ENCODE measurements around the gene PURB.
"Not testable (repeated sequence)": the region's sequence is repeated elsewhere in the genome, so short reads cannot be mapped to it uniquely, and the experiment has no call there.

The PURB gene

DNA sequence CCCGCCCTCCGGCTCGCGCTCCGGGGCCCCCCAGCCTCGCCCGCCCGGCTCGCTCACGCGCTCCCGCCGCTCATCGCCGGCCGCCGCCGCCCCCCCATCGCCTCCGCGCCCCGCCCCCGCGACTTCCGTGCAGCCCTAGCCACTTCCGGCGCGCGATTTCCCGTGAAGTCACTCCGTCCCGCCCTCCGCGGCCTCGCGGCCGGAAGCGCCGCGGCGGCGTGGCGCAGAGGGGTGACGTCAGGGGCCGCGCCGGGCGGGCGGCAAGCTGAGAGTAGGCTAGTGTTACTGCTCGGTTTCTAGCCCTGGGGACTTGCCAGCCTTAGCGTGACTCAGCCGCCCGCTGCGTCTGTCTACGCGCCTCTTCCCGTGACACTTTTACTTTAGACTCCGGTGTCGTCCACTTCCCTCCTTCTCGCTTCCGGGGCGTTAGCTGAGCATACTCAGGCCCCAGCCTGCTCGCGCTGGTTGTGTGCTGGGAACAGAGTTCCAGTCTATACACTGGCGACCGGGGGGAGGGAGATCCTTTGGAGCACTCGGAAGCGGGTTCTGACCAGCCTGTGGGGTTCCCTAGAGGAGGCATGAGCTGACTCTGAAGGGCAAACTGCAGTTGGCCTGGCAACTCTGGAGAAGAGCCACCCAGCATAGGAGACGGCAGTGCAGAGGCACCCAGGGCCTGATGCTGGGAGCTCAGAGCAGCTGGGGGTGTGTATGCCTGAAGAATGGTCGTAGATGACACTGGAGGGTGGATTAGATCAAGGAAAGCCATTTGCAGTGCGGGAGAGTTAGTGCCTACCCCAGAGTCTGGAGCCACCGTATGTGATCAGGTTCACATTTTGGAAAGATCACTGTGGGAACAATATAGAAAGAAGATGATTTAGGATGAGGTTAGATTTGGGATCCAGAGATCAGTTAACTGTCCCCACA is at the start of gene PURB:
Gene PURB (minus strand): TSS at position 137 of the 924 bp plus-strand sequence. CDS start 182 bp downstream, outside the sequence.
- DNase-seq: peak; percentile 100

DNA sequence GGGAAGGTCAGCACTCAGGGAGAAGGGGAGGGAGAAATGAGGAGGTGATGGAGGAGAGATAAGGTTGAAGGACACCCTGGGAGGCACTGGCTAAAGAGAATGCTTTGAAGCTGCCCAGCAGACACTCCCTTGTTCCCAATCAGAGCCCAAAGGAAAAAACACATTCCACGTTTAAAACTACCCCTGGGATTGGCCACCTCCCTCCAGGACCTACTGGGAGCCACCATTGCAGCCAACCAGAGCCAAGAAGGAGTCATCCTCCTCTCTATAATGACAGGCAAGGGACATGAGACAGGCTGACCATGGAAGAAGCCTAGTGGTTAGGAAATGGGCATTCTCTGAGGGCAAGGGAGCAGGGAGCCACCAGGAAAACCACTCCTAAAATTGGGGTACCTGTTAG is 49.7 kb upstream of the PURB start:
- no peak for DNase-seq

DNA sequence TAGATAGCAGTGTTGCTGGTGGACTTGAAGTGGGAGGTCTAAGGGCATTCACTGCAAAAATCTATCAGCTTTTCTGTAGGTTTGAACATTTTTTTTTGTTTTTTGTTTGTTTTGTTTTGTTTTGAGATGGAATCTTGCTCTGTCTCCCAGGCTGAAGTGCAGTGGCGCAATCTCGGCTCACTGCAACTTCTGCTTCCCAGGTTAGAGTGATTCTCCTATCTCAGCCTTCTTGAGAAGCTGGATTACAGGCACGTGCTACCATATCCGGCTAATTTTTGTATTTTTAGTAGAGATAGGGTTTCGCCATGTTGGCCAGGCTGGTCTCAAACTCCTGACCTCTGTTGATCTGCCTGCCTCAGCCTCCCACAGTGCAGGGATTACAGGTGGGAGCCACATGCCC is 49.2 kb upstream of the PURB start:
- not testable (repeated sequence) for DNase-seq

DNA sequence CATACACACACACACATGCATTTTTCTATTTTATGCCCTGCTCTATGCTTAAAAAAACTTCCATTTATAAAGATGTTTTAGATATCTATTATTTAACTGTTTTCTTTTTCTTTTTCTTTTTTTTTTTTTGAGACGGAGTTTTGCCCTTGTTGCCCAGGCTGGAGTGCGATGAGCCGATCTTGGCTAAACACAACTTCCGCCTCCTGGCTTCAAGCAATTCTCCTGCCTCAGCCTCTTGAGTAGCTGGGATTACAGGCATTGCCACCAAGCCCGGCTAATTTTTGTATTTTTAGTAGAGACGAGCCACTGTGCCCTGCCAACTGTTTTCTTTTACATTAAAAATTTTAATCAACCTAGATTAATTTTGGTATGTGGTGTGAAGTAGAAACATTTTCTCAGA is 45.6 kb upstream of the PURB start:
- no peak for DNase-seq

DNA sequence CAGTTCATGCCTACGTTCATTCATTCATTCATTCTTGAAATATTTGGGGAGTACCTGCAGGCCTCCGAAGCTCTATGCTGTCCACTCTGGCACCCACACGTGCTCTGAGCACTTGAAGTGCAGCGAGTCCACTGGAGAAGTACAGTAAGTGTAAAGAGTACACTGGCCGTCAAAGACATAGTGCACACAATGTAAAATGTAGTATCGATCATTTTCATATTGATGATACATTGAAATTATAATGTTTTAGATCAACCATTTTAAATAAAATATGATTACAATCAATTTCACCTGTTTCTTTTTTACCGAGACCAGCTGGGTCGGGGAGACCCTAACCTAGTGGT is 37.0 kb upstream of the PURB start:
- DNase-seq: no peak

DNA sequence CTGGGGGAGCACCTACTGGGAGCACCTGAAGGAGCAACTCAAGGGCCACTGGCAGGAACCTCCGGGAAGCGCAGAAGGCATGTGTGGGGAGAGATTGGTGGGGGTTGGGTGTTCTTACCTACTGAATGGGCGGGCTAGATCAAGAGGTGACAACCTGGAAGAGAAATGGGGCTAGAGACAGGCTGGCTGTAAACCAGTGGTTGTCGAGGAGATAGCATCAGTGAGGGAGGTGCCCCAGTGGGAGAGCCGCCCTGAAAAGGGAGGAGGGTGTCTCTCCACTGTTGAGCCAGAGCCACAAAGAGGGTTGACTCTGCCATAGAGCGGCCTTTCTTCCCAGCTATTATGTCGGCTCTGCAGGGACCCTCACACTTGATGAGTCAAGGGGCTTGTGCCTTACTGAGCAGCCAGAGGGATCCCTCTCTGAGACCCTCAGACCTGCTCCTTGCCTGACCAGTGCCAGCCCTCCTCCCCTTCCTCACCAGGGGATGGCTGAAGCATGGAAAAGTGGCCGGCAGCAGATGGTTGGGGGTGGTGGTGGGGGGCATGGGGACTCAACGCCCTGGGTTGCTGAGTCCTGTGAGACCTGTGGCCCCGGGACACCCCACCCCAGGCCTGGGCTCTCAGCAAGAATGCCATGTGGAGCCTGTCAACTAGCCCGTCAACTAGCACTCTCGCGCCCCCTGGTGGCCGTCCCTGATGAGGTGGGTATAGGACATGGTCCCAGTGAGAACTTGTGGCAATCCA is 36.4 kb upstream of the PURB start:
- peak; percentile 84 for DNase-seq

DNA sequence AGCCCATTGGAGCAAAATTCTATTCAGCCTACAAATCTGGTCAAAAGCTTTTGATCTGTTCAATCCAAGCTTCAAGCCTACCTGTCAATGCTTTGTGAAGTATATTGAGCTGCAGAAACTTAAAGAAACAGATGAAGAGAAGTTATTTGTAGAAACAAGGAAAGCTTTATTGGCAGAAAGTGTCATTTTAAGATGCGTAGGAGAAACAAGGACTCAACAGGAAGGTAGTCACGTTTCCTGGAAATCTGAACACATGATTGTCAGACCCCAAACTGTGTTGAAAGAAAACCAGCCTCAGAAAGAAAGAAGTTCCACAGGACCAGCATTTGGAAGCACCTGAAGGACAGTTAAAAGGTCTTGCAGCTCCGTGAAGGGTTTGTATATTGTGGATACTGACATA is 34.8 kb upstream of the PURB start:
- peak; percentile 25 for DNase-seq

DNA sequence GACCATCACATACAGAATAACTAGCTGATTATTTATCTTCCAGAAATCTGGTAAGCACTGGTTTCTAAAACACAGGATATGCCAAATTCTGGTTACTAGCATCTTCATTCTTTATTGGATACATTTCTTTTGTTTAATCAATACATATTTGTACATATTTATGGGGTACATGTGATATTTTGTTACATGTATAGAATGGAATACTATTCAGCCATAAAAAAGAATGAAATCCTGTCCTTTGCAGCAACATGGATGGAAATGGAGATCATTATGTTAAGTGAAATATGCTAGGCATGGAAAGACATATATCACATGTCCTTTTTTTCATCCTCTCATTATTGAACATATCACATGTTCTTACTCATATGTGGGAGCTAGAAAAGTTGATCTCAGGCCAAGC is 32.7 kb upstream of the PURB start:
- no peak for DNase-seq

DNA sequence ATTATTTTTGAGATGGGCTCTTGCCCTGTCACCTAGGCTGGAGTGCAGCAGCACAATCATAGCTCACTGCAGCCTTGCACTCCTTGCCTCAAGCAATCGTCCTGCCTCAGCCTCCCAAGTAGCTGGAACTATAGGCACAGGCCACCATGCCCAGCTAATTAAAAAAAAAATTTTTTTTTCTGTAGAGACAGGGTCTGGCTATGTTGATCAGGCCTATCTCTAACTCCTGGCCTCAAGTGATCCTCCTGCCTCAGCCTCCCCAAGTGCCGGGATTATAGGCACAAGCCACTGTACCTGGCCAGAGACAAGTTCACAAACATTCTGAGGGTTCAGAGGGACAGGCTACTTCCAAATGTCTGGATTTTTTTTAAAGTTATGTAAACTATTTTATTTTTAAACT is 32.1 kb upstream of the PURB start:
- no peak for DNase-seq

DNA sequence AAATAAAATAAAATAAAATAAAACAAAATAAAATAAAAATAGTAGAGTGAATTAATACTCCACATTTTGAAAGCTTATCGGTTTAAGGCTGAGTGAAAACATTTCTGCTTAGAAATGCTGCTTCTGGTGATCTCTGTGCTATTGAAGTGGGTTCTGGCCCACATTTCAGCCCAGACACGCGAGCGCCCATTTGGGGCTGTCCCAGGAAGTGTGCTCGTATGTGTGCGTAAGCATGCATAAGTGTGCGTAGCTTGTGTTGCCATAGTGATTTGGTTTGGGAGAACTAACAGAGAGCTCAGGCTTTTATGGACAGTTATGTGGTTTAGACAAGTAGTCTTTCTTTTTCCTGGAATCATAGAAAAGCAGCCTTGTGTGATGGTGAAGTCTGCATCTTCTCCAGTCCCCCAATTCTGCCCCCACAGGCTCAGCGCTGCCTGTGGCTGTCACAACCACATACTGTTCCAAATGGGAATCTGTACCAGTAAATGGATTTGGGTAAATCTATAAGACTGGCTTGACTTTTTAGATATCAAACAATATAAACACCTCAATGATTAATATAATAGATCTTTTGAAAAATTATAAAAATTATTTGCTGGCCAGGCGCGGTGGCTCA is 29.8 kb upstream of the PURB start:
- DNase-seq: peak; percentile 73

DNA sequence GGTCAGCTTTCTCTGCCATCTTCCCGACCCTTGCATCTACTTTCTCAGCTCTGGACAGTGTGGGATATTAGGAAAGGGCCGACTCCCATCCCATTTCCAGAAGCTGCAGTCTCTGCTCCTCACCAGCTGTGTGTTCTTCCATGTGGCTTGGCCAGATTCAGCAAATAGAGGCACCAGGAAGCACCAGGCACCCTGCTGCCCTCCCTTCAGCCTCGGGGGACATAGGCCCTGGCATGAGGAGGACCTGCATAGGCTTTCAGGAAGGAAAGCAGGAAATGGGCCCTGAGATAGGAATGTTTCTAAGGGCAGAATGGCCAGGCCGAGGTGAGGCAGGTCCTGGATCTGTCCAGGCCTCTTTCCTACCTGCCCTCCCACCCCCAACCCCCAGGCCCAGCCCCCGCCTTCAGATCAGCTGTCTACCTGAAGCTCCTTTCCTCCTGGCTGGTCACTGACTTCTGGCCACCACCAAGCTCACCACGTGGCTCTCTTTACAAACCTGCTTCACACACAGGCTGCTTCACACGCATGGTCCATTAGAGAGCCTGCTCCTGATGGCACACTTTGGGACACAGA is 27.5 kb upstream of the PURB start:
- DNase-seq: no peak

DNA sequence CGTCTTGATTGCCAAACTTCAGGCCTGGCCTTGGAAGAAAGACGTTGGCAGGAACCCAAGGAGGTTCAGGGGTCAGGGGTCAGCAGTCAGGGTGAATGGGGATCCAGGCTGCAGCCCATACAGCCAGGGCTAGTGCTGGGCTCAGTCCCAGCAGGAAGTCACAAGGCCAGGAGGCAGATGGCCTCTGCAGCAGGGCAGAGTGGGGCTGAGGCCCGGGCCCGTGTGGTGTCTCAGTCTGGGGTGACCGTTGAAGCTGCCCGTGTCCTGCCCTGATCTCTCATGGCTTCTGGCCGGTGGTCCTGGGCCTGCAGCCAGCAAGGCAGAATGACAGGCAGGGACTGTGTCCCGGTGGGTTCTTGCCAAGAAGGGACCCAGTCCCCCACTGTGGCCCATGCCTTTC is 26.6 kb upstream of the PURB start:
- DNase-seq: no peak

DNA sequence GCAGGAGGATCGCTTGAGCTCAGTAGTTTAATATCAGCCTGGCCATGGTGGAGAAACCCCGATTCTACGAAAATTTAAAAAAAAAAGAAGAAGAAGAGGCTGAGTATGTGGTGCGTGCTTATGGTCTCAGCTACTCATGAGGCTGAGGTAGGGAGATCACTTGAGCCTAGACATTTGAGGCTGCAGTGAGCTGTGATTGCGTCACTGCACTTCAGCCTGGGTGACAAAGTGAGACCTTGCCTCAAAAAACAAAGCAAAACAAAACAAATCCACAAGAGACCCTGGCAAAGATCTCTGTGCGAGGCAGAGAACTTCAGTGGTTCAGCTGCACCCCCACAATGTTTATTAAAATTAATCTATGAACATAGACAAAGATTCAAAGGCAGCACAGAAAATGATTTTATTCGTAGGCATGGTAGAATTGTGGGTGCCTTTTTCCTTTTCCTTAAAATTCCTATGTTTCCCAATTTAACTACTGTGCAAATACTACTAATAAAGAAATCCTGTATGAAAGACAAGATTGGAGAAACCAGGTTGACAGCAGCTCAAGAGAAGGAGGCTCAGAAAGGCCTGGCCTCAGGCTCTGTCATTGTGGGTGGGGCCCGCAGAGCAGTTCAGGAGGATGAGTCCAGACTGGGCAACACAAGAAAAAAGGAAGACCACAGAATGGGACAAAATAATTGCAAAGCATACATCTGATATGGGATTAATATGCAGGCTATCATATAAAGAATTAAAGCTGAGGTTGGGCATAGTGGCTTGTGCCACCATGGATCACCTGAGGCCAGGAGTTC is 24.5 kb upstream of the PURB start:
- DNase-seq: no peak

DNA sequence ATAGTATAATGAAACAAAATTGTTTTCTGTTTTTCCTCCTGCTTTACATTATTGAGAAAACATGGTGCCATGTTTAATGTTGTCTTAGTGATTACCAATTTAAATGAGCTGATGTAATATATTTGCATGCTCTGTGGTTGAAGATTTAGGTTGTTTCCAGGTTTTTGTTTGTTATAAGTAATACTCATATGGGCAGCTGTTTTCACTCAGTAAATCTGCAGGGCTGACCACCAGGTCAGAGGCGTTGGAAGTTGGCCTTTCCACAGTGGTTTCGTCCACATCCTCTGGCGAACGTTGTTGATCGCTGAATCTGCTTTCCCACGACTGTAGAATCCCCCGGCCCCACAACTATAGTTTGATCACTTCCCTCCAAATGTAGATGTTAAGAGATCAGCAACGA is 21.6 kb upstream of the PURB start:
- DNase-seq: no peak

DNA sequence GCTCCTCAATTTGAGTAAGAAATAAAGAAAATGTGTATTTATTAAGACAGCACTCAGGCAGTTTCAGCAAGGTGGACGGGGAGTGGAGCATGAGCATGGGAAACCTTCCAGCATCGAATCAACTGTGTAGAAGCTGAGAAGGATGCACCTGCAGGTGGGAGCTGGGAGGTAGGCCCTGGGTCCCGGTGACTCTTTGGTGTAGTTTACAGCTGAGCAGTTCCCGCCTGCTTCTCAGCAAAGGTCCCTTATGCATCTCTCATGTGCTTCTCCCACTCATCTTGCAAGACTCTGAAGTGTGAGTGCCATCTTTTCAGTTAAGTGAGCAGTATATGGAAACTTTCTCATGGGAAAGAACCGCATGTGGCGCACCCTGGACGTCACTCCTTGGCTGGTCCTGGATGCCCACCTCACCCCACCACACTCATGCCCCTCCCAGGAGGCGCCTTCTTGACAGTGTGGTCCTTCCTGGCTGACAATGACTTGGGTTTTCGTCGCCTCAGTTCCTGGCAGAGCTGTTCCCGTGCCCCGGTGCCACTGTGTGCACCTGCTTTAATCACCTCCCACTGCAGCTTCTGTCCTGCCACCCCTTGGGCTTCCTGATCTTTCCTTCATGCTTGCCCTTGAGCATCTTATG is 19.8 kb upstream of the PURB start:
- DNase-seq: no peak

DNA sequence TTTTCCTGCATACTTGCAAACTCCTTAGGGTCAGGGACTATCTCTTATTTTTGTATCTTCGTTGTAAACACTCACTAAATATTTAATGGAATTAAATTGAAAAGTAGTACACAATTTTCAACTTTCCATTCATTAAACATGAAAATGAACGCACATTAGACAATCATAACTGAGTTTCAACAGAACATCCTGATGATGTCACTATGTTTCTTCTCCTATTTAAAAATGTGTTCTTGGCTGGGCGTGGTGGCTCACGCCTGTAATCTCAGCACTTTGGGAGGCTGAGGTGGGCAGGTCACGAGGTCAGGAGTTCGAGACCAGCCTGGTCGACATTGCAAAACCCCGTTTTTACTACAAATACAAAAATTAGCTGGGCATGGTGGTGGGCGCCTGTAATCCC is 14.1 kb upstream of the PURB start:
- peak; percentile 58 for DNase-seq

DNA sequence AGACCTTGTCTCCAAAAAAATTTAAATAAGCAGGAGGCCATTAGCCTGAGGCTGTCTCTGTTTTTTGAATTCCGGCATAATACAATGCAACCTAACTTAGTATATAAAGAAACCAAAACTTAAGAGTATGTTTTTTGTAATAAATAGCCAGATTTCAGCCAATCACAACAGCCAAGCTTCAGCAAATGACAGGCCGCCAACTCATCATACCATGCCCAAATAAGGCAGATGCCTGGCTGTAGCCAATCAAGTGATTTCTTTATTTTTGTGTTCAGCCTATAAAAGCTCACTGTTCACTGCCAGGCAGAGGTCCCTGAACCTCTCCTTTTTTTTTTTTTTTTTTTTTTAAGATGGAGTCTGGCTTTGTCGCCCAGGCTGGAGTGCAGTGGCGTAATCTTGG is 12.7 kb upstream of the PURB start:
- peak; percentile 61 for DNase-seq

DNA sequence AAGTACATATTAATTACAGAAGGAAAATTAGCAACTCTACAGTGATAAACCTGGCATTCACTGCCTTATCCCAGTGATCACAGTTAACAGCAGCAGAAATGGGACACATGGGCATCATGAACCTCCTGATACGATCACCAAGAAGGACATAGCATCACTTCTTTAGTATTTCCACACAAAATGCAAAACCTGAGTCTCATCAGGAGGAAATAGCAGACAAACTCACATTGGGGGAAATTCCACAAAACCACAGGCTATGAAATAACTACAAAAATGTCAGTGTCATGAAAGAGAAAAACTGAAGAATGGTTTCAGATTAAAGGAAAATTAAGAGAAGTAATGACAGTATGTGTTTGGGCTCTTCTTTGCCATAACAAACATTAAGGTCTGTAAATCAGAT is 12.0 kb upstream of the PURB start:
- DNase-seq: peak; percentile 94

DNA sequence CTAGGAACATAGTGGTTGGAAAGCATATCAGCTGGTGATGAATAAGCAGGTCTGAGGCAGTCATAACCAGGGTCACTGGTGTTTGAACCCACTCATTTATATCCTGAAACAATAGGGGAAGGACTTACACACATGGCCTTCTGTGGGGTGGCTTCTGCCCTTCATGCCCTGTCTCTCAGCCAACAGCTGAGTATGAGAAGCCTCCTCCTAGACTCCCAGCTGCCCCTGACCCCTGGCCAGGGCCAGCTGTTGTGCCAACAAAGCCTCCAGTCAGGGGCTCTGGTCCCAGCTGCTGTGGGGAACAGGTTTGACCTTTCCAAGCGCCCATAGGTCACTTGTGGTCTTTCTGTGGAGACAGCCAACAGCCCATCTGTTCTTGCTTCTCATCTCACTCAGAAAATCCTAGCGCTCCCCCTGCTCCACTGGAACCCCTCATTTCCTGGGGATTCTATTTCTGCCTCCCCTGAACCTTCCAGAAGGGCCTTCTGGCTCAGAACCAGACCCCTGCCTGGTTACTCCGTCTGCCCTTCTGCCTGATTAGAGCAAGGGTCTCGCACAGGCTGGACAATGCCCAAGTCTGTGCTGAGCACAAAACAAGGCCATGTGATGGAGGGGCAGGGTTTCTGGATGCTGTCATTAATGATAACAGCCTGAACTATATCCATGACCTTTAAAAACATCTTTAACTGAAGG is 9.7 kb upstream of the PURB start:
- peak; percentile 40 for DNase-seq

DNA sequence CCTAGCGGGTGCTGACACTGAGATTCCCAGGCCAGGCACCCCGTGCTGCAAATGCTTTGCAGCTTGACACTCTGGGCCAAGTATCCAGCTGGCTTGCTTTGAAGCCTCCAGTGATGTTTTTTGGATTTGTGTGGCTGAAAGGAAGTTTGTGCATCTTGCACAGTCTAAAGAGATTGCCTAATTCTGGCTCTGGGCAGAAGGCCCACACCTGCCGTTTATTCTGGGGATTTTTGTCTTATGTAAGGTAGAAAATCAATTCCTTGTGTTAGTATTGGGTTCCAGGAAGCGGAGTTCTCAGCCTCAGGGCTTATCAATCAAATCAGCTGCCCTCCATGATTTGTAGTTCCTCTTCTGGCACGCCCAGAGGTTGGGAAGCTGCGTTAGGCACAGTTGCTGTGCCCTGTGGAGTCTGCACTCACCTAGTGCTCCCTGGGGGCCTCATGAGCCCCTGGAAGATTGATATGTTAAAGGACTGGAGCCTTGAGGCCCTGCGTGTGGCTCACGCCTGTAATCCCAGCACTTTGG is 8.4 kb upstream of the PURB start:
- no peak for DNase-seq

DNA sequence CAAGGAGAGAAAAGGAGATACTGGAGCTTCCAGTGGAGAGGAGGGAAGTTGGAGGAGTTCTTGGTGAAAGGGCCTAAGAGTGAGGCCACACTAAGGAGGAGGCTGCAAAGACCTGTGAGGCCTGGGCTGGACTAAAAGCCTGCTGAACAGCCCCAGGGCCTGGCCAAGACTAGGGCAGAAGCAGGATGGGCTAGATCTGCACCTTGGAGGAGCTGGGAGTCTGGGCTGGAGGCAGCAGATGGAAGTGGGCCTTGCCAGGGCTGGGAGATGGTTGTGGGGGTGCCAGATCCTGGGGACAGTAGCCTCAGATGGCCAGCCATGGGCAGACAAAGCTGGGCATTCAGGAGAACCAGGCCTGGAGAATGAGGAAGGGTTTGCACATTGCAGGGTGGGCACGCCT is 6.5 kb upstream of the PURB start:
- no peak for DNase-seq

All from inflammatory macrophage treated with lipopolysaccharide for 4 hours (primary cell).